ENCODE results near the gene L3MBTL3. TPM values are rescaled to one million over a fixed set of nuclear protein-coding genes. Genes with fewer than 3 reads are reported as not detected.

L3MBTL3 gene
- polyA plus RNA-seq, 1 of the 3 experiments (the other 2 are of a cell fraction) = 12.6 TPM

GRCh38 chr6:130138116-130138908, 119.9 kb downstream of the L3MBTL3 start:
- Histone ChIP-seq H3K4me1 (ENCODE audit: control insufficient read depth in 1 of 2, insufficient read depth in 2 of 2, low read depth in 1 of 2, low read length in 1 of 2) (no peaks in the 10 kb centered on the region), H3K4me3 (ENCODE audit: low read depth in 2 of 2, low read length in 1 of 2) (no peak overlapping the region), H4K20me1 (ENCODE audit: insufficient read depth) (no peaks in the 10 kb centered on the region), H3K27ac (ENCODE audit: low read depth in 2 of 2, low read length in 1 of 2) (no peak overlapping the region), H3K4me2 (no peak overlapping the region), H3K9me3 (no peaks in the 10 kb centered on the region), H3K27me3 (ENCODE audit: insufficient read depth) (no peaks in the 10 kb centered on the region), H3K36me3 (replicated peaks in 1 of 2; ENCODE audit: control insufficient read depth in 1 of 2, insufficient read depth in 2 of 2, low read length in 1 of 2) (peaks cover 9 to 58% of the 10 kb centered on the region in 2 experiments), H3F3A (replicated peaks; ENCODE audit: insufficient read depth) (peaks cover 4% of the 10 kb centered on the region), H3K9ac (no peak overlapping the region), H3K9me2 (no peaks in the 10 kb centered on the region), H2AFZ (ENCODE audit: low read depth) (no peak overlapping the region), H3K79me2 (ENCODE audit: insufficient read depth) (no peaks in the 10 kb centered on the region)
- 71% methylated on average over 7 of the region's 7 CpGs for WGBS (ENCODE audit: low lambda C conversion rate)
- DNase-seq = no peak
- no peak for TF ChIP-seq ELF1 (IDR thresholded peaks at IDR 0.05)
- TF ChIP-seq NRF1 (IDR thresholded peaks at IDR 0.05; ENCODE audit: low read depth, low read length) = no peak
- TF ChIP-seq GATA2 (CRISPR knock-in tag; IDR thresholded peaks at IDR 0.05) = no peak
- no peak for TF ChIP-seq MEF2A (IDR thresholded peaks at IDR 0.05; ENCODE audit: borderline replicate concordance, low read depth)
- TF ChIP-seq FOXJ3 (CRISPR knock-in tag; IDR thresholded peaks at IDR 0.05) = no peak
- no peak for TF ChIP-seq EZH2phosphoT487 (IDR thresholded peaks at IDR 0.05; ENCODE audit: borderline replicate concordance, low read depth)
- no peak for TF ChIP-seq TEAD4 (IDR thresholded peaks at IDR 0.05; ENCODE audit: borderline replicate concordance, insufficient read depth)
- no peak for TF ChIP-seq FOXM1 (IDR thresholded peaks at IDR 0.05; ENCODE audit: low read depth)
- no peak for TF ChIP-seq TCF12 (IDR thresholded peaks at IDR 0.05)
- TF ChIP-seq GABPA (IDR thresholded peaks at IDR 0.05; ENCODE audit: low read depth) = no peak
- TF ChIP-seq ZBTB33 (IDR thresholded peaks at IDR 0.05; ENCODE audit: borderline replicate concordance, low read depth) = no peak
- TF ChIP-seq RFX5 (IDR thresholded peaks at IDR 0.05; ENCODE audit: low read length) = no peak
- TF ChIP-seq CTCF (IDR thresholded peaks at IDR 0.05) = no peak
- no peak for TF ChIP-seq RCOR1 (IDR thresholded peaks at IDR 0.05; ENCODE audit: low read length)
- no peak for TF ChIP-seq IRF3 (IDR thresholded peaks at IDR 0.05; ENCODE audit: low read depth, low read length)
- no peak for TF ChIP-seq RAD21 (IDR thresholded peaks at IDR 0.05; ENCODE audit: low read length)
- TF ChIP-seq MXI1 (IDR thresholded peaks at IDR 0.05; ENCODE audit: low read depth, low read length) = no peak
- ChIA-PET CTCF (no interaction called here), POLR2A (no interaction called here)

Measured in SK-N-SH (cell line).